ENCODE data around the gene ARSA. TPM values are rescaled to one million over a fixed set of nuclear protein-coding genes. Genes with fewer than 3 reads are reported as not detected.

Gene ARSA
- total and polyA plus RNA-seq, 2 of the 13 experiments (the other 11 are each of a cell fraction or from before 2014, with no cell fraction given): 9.0 to 11.5 TPM

DNA sequence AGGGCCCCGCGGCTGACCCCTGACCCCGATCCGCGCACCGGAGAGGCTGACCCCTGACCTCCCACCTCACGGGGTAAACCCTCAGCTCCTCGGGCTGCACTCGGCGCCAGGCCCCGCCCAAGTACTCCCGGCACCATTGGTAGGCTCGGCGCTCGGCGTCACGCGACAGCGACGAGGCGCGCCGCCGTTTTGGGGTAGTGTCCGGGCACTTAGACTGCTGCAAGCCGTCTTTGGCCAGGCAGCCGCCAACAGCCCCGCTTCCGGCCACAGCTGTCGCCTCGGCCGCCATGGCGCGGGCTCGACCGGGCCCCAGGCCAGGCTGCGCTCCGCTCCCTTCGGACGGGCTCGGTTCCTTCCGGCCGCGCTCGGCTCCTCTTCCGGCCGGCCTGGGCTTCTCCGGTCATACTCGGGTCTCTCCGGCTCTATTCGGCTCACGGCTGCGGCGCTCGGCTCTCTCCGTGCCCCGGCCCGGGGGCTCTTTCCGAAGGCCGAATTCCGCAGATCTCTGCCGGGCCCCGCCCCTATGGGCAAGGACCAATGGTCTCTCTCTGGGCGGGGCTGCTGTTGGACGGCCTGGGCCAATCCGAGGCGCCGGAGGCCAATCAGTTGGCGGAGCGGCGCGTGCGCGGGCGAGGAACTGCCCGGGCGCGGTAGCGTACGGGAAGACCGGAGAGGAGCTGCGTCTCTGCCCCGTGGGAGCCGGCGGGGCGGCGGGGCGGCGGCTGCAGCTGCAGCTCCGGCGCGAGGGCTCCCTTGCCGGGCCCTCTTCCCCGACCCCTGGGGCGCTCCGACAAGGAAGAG, 45.3 kb downstream of the ARSA start, which contains the start of gene CHKB (continued):
- TF ChIP-seq KAT2B (IDR thresholded peaks at IDR 0.05; ENCODE audit: borderline replicate concordance, low read depth, low read length): no peak
- no peak; the same call in 1 of the 2 replicates for TF ChIP-seq TP53 (CRISPR knock-in tag; conservative IDR thresholded peaks at IDR 0.05)
- no peak for TF ChIP-seq TCF7L2 (IDR thresholded peaks at IDR 0.05; ENCODE audit: low read depth, low read length)
- no peak; the same call in 1 of the 2 replicates for TF ChIP-seq ZNF451 (CRISPR knock-in tag; IDR thresholded peaks at IDR 0.05)
- TF ChIP-seq, protein P1, sequence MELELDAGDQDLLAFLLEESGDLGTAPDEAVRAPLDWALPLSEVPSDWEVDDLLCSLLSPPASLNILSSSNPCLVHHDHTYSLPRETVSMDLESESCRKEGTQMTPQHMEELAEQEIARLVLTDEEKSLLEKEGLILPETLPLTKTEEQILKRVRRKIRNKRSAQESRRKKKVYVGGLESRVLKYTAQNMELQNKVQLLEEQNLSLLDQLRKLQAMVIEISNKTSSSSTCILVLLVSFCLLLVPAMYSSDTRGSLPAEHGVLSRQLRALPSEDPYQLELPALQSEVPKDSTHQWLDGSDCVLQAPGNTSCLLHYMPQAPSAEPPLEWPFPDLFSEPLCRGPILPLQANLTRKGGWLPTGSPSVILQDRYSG (CRISPR knock-in tag; IDR thresholded peaks at IDR 0.05): 0 out of 2 replicates have a peak, but pooled peaks have one; percentile 54
- no peak for TF ChIP-seq ZFP41 (CRISPR knock-in tag; IDR thresholded peaks at IDR 0.05; ENCODE audit: borderline replicate concordance)
- TF ChIP-seq PAWR (CRISPR knock-in tag; IDR thresholded peaks at IDR 0.05; ENCODE audit: borderline replicate concordance): no peak
- TF ChIP-seq E2F2 (CRISPR knock-in tag; IDR thresholded peaks at IDR 0.05; ENCODE audit: borderline replicate concordance): peak; percentile 69; the same call in 1 of the 2 replicates
- 0 out of 2 replicates have a peak, but pooled peaks have one; percentile 15 for TF ChIP-seq ISL2 (CRISPR knock-in tag; IDR thresholded peaks at IDR 0.05)
- peak; percentile 70; the same call in 1 of the 2 replicates for TF ChIP-seq ZSCAN12 (CRISPR knock-in tag; IDR thresholded peaks at IDR 0.05)
- no peak for TF ChIP-seq ZNF552 (CRISPR knock-in tag; IDR thresholded peaks at IDR 0.05; ENCODE audit: borderline replicate concordance)
- TF ChIP-seq, protein P2, sequence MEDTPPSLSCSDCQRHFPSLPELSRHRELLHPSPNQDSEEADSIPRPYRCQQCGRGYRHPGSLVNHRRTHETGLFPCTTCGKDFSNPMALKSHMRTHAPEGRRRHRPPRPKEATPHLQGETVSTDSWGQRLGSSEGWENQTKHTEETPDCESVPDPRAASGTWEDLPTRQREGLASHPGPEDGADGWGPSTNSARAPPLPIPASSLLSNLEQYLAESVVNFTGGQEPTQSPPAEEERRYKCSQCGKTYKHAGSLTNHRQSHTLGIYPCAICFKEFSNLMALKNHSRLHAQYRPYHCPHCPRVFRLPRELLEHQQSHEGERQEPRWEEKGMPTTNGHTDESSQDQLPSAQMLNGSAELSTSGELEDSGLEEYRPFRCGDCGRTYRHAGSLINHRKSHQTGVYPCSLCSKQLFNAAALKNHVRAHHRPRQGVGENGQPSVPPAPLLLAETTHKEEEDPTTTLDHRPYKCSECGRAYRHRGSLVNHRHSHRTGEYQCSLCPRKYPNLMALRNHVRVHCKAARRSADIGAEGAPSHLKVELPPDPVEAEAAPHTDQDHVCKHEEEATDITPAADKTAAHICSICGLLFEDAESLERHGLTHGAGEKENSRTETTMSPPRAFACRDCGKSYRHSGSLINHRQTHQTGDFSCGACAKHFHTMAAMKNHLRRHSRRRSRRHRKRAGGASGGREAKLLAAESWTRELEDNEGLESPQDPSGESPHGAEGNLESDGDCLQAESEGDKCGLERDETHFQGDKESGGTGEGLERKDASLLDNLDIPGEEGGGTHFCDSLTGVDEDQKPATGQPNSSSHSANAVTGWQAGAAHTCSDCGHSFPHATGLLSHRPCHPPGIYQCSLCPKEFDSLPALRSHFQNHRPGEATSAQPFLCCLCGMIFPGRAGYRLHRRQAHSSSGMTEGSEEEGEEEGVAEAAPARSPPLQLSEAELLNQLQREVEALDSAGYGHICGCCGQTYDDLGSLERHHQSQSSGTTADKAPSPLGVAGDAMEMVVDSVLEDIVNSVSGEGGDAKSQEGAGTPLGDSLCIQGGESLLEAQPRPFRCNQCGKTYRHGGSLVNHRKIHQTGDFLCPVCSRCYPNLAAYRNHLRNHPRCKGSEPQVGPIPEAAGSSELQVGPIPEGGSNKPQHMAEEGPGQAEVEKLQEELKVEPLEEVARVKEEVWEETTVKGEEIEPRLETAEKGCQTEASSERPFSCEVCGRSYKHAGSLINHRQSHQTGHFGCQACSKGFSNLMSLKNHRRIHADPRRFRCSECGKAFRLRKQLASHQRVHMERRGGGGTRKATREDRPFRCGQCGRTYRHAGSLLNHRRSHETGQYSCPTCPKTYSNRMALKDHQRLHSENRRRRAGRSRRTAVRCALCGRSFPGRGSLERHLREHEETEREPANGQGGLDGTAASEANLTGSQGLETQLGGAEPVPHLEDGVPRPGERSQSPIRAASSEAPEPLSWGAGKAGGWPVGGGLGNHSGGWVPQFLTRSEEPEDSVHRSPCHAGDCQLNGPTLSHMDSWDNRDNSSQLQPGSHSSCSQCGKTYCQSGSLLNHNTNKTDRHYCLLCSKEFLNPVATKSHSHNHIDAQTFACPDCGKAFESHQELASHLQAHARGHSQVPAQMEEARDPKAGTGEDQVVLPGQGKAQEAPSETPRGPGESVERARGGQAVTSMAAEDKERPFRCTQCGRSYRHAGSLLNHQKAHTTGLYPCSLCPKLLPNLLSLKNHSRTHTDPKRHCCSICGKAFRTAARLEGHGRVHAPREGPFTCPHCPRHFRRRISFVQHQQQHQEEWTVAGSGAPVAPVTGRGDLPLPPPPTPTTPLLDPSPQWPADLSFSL (CRISPR knock-in tag; IDR thresholded peaks at IDR 0.05): no peak
- TF ChIP-seq MEF2D (CRISPR knock-in tag; IDR thresholded peaks at IDR 0.05): no peak
- TF ChIP-seq, protein P3, sequence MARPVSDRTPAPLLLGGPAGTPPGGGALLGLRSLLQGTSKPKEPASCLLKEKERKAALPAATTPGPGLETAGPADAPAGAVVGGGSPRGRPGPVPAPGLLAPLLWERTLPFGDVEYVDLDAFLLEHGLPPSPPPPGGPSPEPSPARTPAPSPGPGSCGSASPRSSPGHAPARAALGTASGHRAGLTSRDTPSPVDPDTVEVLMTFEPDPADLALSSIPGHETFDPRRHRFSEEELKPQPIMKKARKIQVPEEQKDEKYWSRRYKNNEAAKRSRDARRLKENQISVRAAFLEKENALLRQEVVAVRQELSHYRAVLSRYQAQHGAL (CRISPR knock-in tag; IDR thresholded peaks at IDR 0.05; ENCODE audit: not compliant biosample characterization): no peak
- TF ChIP-seq ATM (IDR thresholded peaks at IDR 0.05; ENCODE audit: borderline replicate concordance): no peak
- no peak; the same call in 1 of the 2 replicates for TF ChIP-seq ZNF782 (CRISPR knock-in tag; IDR thresholded peaks at IDR 0.05; ENCODE audit: borderline replicate concordance)
- no peak for TF ChIP-seq IRF1 (CRISPR knock-in tag; IDR thresholded peaks at IDR 0.05; ENCODE audit: low read depth)
- TF ChIP-seq TCF12 (IDR thresholded peaks at IDR 0.05): no peak
- no peak; the same call in 1 of the 2 replicates for TF ChIP-seq TCF12 (CRISPR knock-in tag; IDR thresholded peaks at IDR 0.05)

All from HepG2 (cell line).